ENCODE measurements around the gene DOCK2. TPM values are rescaled to one million over a fixed set of nuclear protein-coding genes. Genes with fewer than 3 reads are reported as not detected.

The DOCK2 gene
- total and polyA plus RNA-seq, 2 donors (not counting 3 experiments of a cell fraction or from before 2014, with no cell fraction given) = 0.62 to 4.8 TPM

DNA sequence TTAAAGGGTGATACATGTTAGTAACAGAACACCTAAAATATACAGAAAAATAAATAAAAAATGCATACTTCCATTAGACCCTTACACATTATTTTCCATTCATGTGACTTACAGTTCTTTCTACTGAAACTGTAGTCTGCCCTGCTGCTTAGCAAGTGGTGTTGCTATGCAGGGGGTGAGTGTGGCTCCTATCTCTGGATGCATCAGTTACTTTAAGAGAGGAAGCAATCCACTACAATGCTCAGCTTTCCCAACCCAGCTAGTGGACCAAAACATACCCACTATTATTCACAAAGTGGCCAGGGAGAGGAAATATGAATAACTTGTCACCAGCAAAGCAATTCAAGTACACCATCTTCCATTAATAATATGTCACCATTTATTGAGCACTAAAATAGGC is 121.8 kb downstream of the DOCK2 start:
- Histone ChIP-seq H3K4me2 (ENCODE audit: insufficient read depth, low read length) (no peak overlapping the region), H3K4me1 (ENCODE audit: control insufficient read depth, extremely low read depth, insufficient read depth, low read length) (no peaks in the 10 kb centered on the region), H3K27ac (ENCODE audit: insufficient read depth, low read depth, low read length) (no peak overlapping the region), H3K79me2 (ENCODE audit: control insufficient read depth, insufficient read depth, low read length) (no peaks in the 10 kb centered on the region), H3K36me3 (ENCODE audit: control insufficient read depth in 2 of 2, extremely low read depth in 1 of 2, insufficient read depth in 2 of 2, low read length in 2 of 2) (no peaks in the 10 kb centered on the region), H2AFZ (ENCODE audit: low read depth, low read length) (no peak overlapping the region), H3K9ac (replicated peaks; ENCODE audit: extremely low read depth, insufficient read depth, low read length) (no peak overlapping the region), H3K9me1 (replicated peaks; ENCODE audit: control insufficient read depth, extremely low read depth, insufficient read depth, low read length) (no peaks in the 10 kb centered on the region), H3K27me3 (ENCODE audit: control insufficient read depth in 2 of 2, insufficient read depth in 2 of 2, low read length in 2 of 2) (peaks cover 0 to 3% of the 10 kb centered on the region in 2 experiments), H3K4me3 (replicated peaks in 1 of 3; ENCODE audit: insufficient read depth in 1 of 3, low read depth in 1 of 3, low read length in 3 of 3) (no peak overlapping the region), H3K9me3 (replicated peaks; ENCODE audit: control insufficient read depth, insufficient read depth, low read length) (no peaks in the 10 kb centered on the region), H4K20me1 (replicated peaks; ENCODE audit: control insufficient read depth, extremely low read depth, insufficient read depth, low read length) (no peaks in the 10 kb centered on the region)
- BruUV-seq (replicated peaks) = no TSS peak
- CTCF ChIA-PET = no interaction called here
- TF ChIP-seq, protein P1, sequence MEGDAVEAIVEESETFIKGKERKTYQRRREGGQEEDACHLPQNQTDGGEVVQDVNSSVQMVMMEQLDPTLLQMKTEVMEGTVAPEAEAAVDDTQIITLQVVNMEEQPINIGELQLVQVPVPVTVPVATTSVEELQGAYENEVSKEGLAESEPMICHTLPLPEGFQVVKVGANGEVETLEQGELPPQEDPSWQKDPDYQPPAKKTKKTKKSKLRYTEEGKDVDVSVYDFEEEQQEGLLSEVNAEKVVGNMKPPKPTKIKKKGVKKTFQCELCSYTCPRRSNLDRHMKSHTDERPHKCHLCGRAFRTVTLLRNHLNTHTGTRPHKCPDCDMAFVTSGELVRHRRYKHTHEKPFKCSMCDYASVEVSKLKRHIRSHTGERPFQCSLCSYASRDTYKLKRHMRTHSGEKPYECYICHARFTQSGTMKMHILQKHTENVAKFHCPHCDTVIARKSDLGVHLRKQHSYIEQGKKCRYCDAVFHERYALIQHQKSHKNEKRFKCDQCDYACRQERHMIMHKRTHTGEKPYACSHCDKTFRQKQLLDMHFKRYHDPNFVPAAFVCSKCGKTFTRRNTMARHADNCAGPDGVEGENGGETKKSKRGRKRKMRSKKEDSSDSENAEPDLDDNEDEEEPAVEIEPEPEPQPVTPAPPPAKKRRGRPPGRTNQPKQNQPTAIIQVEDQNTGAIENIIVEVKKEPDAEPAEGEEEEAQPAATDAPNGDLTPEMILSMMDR (IDR thresholded peaks at IDR 0.05; ENCODE audit: extremely low read depth in 1 of 2, insufficient read depth in 1 of 2, low read depth in 1 of 2, low read length in 2 of 2) = no peak
- TF ChIP-seq FOS (IDR thresholded peaks at IDR 0.05; ENCODE audit: borderline replicate concordance, insufficient read depth, low read length) = no peak
- no peak for TF ChIP-seq POLR2A (IDR thresholded peaks at IDR 0.05; ENCODE audit: low read depth, low read length)
- no peak for TF ChIP-seq GATA2 (IDR thresholded peaks at IDR 0.05; ENCODE audit: insufficient read depth, insufficient read length, low read depth, low read length)
- no peak for TF ChIP-seq MYC (IDR thresholded peaks at IDR 0.05; ENCODE audit: low read depth, low read length)
- TF ChIP-seq, protein P2, sequence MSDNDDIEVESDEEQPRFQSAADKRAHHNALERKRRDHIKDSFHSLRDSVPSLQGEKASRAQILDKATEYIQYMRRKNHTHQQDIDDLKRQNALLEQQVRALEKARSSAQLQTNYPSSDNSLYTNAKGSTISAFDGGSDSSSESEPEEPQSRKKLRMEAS (IDR thresholded peaks at IDR 0.05; ENCODE audit: insufficient read depth, insufficient read length) = no peak
- no peak for TF ChIP-seq JUN (IDR thresholded peaks at IDR 0.05; ENCODE audit: borderline replicate concordance, insufficient read depth, insufficient read length, low read depth)
- TF ChIP-seq EZH2 (IDR thresholded peaks at IDR 0.05; ENCODE audit: borderline replicate concordance, low read depth, low read length, severe bottlenecking) = no peak
- no peak for TF ChIP-seq POLR2AphosphoS5 (IDR thresholded peaks at IDR 0.05; ENCODE audit: insufficient read depth, low read depth, low read length)
- FAIRE-seq (no peak), DNase-seq (ENCODE audit: low read depth, low spot score) (no peak)
- intact Hi-C loops (cut with micrococcal nuclease) = no loop called here
- dilution Hi-C loops (cut with MboI; ENCODE audit: extremely low pct_ligation_motif_present, low sequenced_read_pairs) = no loop called here
- POLR2A ChIA-PET = no interaction called here
